Liver (tissue), 9 donors: ENCODE measurements around the gene LHB. TPM values are rescaled to one million over a fixed set of nuclear protein-coding genes. Genes with fewer than 3 reads are reported as not detected.
A peak's percentile ranks its signal among the peaks of the same experiment; 100 is the strongest.
"Not testable (repeated sequence)": the region's sequence is repeated elsewhere in the genome, so short reads cannot be mapped to it uniquely, and the experiment has no call there.

Experiments used
- DNase-seq: peaks from one replicate; pipeline ENCODE4 v3.0.0-alpha.2; 2017; ENCODE audit warnings: low spot score
- H3K27ac ChIP-seq, 2 donors: one replicate each; pipeline ENCODE4 v1.7.0; 2013; ENCODE audit warnings: inconsistent platforms in 2 of 2, low read length in 2 of 2, control low read depth in 1 of 2, low read depth in 1 of 2, mild to moderate bottlenecking in 1 of 2
- H3K27me3 ChIP-seq, 4 donors: one replicate each; pipeline versions ENCODE4 v1.6.1 to v1.7.0; 2013; ENCODE audit warnings: low read length in 3 of 4, inconsistent platforms in 1 of 4, mild to moderate bottlenecking in 1 of 4, moderate library complexity in 1 of 4; ENCODE audit not compliant: control insufficient read depth in 4 of 4, insufficient read depth in 4 of 4
- H3K36me3 ChIP-seq, 4 donors: one replicate each; pipeline versions ENCODE4 v1.6.1 to v1.7.0; 2013; ENCODE audit warnings: low read length in 3 of 4, mild to moderate bottlenecking in 3 of 4, low read depth in 1 of 4, moderate library complexity in 1 of 4; ENCODE audit not compliant: control insufficient read depth in 4 of 4, insufficient read depth in 3 of 4
- H3K4me1 ChIP-seq, 4 donors: one replicate each; pipeline versions ENCODE4 v1.6.1 to v1.7.0; 2013; ENCODE audit warnings: low read length in 3 of 4, mild to moderate bottlenecking in 3 of 4, moderate library complexity in 1 of 4; ENCODE audit not compliant: control insufficient read depth in 4 of 4, insufficient read depth in 4 of 4
- H3K4me3 ChIP-seq, 3 donors: one replicate each; pipeline versions ENCODE4 v1.6.1 to v1.7.0; 2013; ENCODE audit warnings: low read length in 3 of 3, control low read depth in 1 of 3, low read depth in 1 of 3, mild to moderate bottlenecking in 1 of 3
- H3K9ac ChIP-seq, 2 donors: one replicate each; pipeline ENCODE4 v1.7.0; 2013; ENCODE audit warnings: low read length in 2 of 2, mild to moderate bottlenecking in 2 of 2, moderate library complexity in 2 of 2, control low read depth in 1 of 2, low read depth in 1 of 2
- H3K9me3 ChIP-seq, 4 donors: one replicate each; pipeline versions ENCODE4 v1.6.1 to v1.7.0; 2013; ENCODE audit warnings: low read length in 3 of 4; ENCODE audit not compliant: control insufficient read depth in 4 of 4
- CTCF ChIP-seq: fragments of 150-350 bp; IDR thresholded peaks from 2 replicates; pipeline ENCODE4 v1.5.1; 2017; ENCODE audit warnings: improper control_type of control experiment, low read depth, low read length; ENCODE audit not compliant: missing input control
- EGR1 ChIP-seq, 2 donors: IDR thresholded peaks; 2 replicates each; pipeline ENCODE4 v1.6.1; 2016 to 2018; ENCODE audit warnings: antibody characterized with exemption in 2 of 2, low read depth in 2 of 2
- FOXA2 ChIP-seq: IDR thresholded peaks from 2 replicates; pipeline ENCODE4 v1.6.1; 2016; ENCODE audit warnings: antibody characterized with exemption
- GABPA ChIP-seq, 2 donors: IDR thresholded peaks in 1 of 2; conservative IDR thresholded peaks in 1 of 2; 2 replicates each; pipeline ENCODE4 v1.6.1; 2016; ENCODE audit warnings: antibody characterized with exemption in 2 of 2, mild to moderate bottlenecking in 1 of 2, moderate library complexity in 1 of 2
- HNF4A ChIP-seq, 2 donors: conservative IDR thresholded peaks; 2 replicates each; pipeline ENCODE4 v1.6.1; 2016; ENCODE audit warnings: antibody characterized with exemption in 2 of 2, mild to moderate bottlenecking in 2 of 2
- HNF4G ChIP-seq: IDR thresholded peaks from 2 replicates; pipeline ENCODE4 v1.6.1; 2016; ENCODE audit warnings: antibody characterized with exemption
- RAD21 ChIP-seq, 2 donors: IDR thresholded peaks; 2 replicates each; pipeline ENCODE4 v1.6.1; 2016; ENCODE audit warnings: antibody characterized with exemption in 2 of 2, mild to moderate bottlenecking in 2 of 2
- RXRA ChIP-seq, 2 donors: IDR thresholded peaks; 2 replicates each; pipeline ENCODE4 v1.6.1; 2017 to 2018; ENCODE audit warnings: antibody characterized with exemption in 2 of 2, mild to moderate bottlenecking in 1 of 2
- SP1 ChIP-seq: IDR thresholded peaks from 2 replicates; pipeline ENCODE4 v1.6.1; 2018; ENCODE audit warnings: antibody characterized with exemption, mild to moderate bottlenecking
- TAF1 ChIP-seq: conservative IDR thresholded peaks from 2 replicates; pipeline ENCODE4 v1.6.1; 2016; ENCODE audit warnings: antibody characterized with exemption, mild to moderate bottlenecking
- YY1 ChIP-seq: IDR thresholded peaks from 2 replicates; pipeline ENCODE4 v1.6.1; 2016; ENCODE audit warnings: antibody characterized with exemption, mild to moderate bottlenecking
- WGBS: extraction: QIAGEN DNeasy Blood & Tissue Kit; methylation state at CpG from one replicate; pipeline ENCODE4 v1.1.7; 2013; 5-methylcytosine and 5-hydroxymethylcytosine counted together
- polyA plus RNA-seq, 2 donors: library from polyadenylated mRNA; stranded (reverse) in 1 of 2; unstranded in 1 of 2; fragments of 200-250 nt in 1 of 2; fragments of >200 nt in 1 of 2; fragmentation: Nextera tagmentation in 1 of 2; extraction: Ambion mirVana in 1 of 2; gene quantifications; one replicate each; pipeline versions ENCODE4 v1.2.1 to v1.2.3, GENCODE V29; 2013 to 2015
- total RNA-seq, 2 donors: library from RNA; depleted of rRNA; stranded (reverse); fragments of >200 nt; gene quantifications; one replicate each; pipeline ENCODE4 v1.2.3, GENCODE V29; 2014
- TF ChIP-seq, protein P1 (sequence below): IDR thresholded peaks from 2 replicates; pipeline ENCODE4 v1.6.1; 2016; ENCODE audit warnings: antibody characterized with exemption
- donor health status: healthy.
- donor health status: healthy.
- donor health status: healthy.
- donor health status: healthy.
- donor health status: healthy.

LHB gene
- total and polyA plus RNA-seq, 4 donors: not detected

- no peaks in the 10 kb centered on the region for H3K27me3 ChIP-seq
- DNase-seq: peak; percentile 65
- H3K9ac ChIP-seq: no peak overlapping the region
Measured at GRCh38 chr19:49056101-49056901, 39.4 kb upstream of the LHB start.

GRCh38 chr19:49050376-49051033 lies 33.6 kb upstream of the LHB start:
- 78% methylated on average over 24 of the region's 24 CpGs for WGBS

More at GRCh38 chr19:49056101-49056901, 39.4 kb upstream of the LHB start:
- Histone ChIP-seq H3K27ac (no peak overlapping the region), H3K9me3 (no peaks in the 10 kb centered on the region), H3K4me3 (peak overlapping the region; percentile 59 to 61 (median 59)), H3K36me3 (no peaks in the 10 kb centered on the region), H3K4me1 (peaks cover 0 to 22% (median 12%) of the 10 kb centered on the region in 4 donors)
- TF ChIP-seq RAD21 (IDR thresholded peaks at IDR 0.05): no peak
- TF ChIP-seq CTCF: no peak
- no peak for TF ChIP-seq SP1
- no peak for TF ChIP-seq YY1
- no peak for TF ChIP-seq RXRA (IDR thresholded peaks at IDR 0.05)
- TF ChIP-seq HNF4A (conservative IDR thresholded peaks at IDR 0.05): no peak
- TF ChIP-seq HNF4G: no peak
- no peak for TF ChIP-seq FOXA2
- TF ChIP-seq TAF1: no peak
- no peak for TF ChIP-seq GABPA (IDR thresholded peaks at IDR 0.05 in 1 of 2, conservative IDR thresholded peaks at IDR 0.05 in 1 of 2)
- TF ChIP-seq EGR1 (IDR thresholded peaks at IDR 0.05; ENCODE audit: low read depth in 2 of 2): no peak
- TF ChIP-seq, protein P1, sequence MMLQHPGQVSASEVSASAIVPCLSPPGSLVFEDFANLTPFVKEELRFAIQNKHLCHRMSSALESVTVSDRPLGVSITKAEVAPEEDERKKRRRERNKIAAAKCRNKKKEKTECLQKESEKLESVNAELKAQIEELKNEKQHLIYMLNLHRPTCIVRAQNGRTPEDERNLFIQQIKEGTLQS: no peak
- 2% methylated on average over 63 of the region's 63 CpGs for WGBS

GRCh38 chr19:49049834-49050233 lies 32.9 kb upstream of the LHB start:
- not testable (repeated sequence) for H3K4me1 ChIP-seq, H3K27me3 ChIP-seq, H3K27ac ChIP-seq, H3K9me3 ChIP-seq, DNase-seq, H3K9ac ChIP-seq, H3K36me3 ChIP-seq, H3K4me3 ChIP-seq
- 80% methylated on average over 3 of the region's 4 CpGs for WGBS

More at GRCh38 chr19:49050376-49051033, 33.6 kb upstream of the LHB start:
- DNase-seq, H3K27me3 ChIP-seq, H3K4me3 ChIP-seq, H3K36me3 ChIP-seq, H3K4me1 ChIP-seq, H3K9me3 ChIP-seq, H3K9ac ChIP-seq, H3K27ac ChIP-seq: not testable (repeated sequence)

- H3K4me1 ChIP-seq, H3K27me3 ChIP-seq, H3K9ac ChIP-seq, H3K27ac ChIP-seq, DNase-seq, H3K4me3 ChIP-seq, H3K36me3 ChIP-seq, H3K9me3 ChIP-seq: not testable (repeated sequence)
- 73% methylated on average over 12 of the region's 12 CpGs for whole genome bisulfite sequencing
Measured at GRCh38 chr19:49049011-49049410, 32.1 kb upstream of the LHB start, which contains the start of gene CGB8. CGB8 (minus strand) TSS chr19:49049111; CDS start chr19:49048739, 372 bp downstream.

DNA sequence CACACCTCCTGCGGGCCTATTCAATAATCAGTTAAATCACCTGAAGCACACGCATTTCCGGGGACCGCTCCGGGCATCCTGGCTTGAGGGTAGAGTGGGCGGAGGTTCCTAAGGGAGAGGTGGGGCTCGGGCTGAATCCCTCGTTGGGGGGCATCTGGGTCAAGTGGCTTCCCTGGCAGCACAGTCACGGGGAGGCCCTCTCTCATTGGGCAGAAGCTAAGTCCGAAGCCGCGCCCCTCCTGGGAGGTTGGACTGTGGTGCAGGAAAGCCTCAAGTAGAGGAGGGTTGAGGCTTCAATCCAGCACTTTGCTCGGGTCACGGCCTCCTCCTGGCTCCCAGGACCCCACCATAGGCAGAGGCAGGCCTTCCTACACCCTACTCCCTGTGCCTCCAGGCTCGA lies 26.7 kb upstream of the LHB start, which contains the start of gene CGB5:
TSS of gene CGB5 (plus strand) at position 301 of the 400 bp plus-strand sequence. CDS start 362 bp downstream, outside the sequence.
- not testable (repeated sequence) for H3K4me1 ChIP-seq, H3K36me3 ChIP-seq, H3K9me3 ChIP-seq, H3K27ac ChIP-seq, DNase-seq, H3K9ac ChIP-seq, H3K27me3 ChIP-seq, H3K4me3 ChIP-seq
- 73% methylated on average over 15 of the region's 15 CpGs for WGBS

DNA sequence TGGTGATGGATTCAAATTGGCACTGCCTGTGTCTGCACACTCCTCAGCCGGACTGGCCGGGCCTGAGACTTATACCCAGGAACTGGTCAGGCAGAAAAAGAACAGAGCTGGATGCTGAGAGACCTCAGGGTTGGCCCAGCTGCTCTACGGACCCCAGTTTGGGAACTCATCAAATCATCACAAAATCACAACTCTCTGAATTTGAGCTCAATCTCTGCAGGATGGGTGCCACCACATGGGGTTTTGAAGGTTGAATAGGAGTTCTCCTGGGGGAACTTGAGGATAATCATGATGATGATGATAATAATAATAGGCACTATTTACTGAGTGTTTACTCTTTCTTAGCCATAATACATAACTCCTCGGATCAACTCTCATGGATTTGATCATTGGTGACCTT lies 25.8 kb upstream of the LHB start:
- DNase-seq, H3K27ac ChIP-seq, H3K27me3 ChIP-seq, H3K9me3 ChIP-seq, H3K36me3 ChIP-seq, H3K4me3 ChIP-seq, H3K4me1 ChIP-seq, H3K9ac ChIP-seq: not testable (repeated sequence)
- 94% methylated on average over 4 of the region's 4 CpGs for WGBS
